Psoas muscle (tissue), 8 donors: ENCODE data around the gene GLT6D1. TPM values are rescaled to one million over a fixed set of nuclear protein-coding genes. Genes with fewer than 3 reads are reported as not detected.
A peak's percentile ranks its signal among the peaks of the same experiment; 100 is the strongest.

Experiments used
- ATAC-seq, 4 donors: fragments of 200-7000 bp; cut with Tn5 transposase; one replicate each; pipeline ENCODE4 v1.9.1; 2020; ENCODE audit warnings: moderate library complexity in 3 of 4, mild to moderate bottlenecking in 2 of 4
- DNase-seq, 2 donors: peaks; one replicate each; pipeline ENCODE4 v3.0.0-alpha.2; 2020
- H3K27ac ChIP-seq: fragments of 200-600 bp; one replicate; pipeline ENCODE4 v1.8.0; 2022
- H3K27me3 ChIP-seq, 3 donors: fragments of 200-600 bp in 1 of 3; one replicate each; pipeline versions ENCODE4 v1.6.1 to v1.8.0; 2013 to 2022; ENCODE audit warnings: low read length in 2 of 3, mild to moderate bottlenecking in 2 of 3, moderate library complexity in 1 of 3; ENCODE audit not compliant: insufficient read depth in 3 of 3
- H3K36me3 ChIP-seq, 2 donors: fragments of 200-600 bp in 1 of 2; one replicate each; pipeline versions ENCODE4 v1.6.1 to v1.8.0; 2013 to 2022; ENCODE audit warnings: low read depth in 1 of 2, mild to moderate bottlenecking in 1 of 2, moderate library complexity in 1 of 2; ENCODE audit not compliant: insufficient read depth in 1 of 2
- H3K4me1 ChIP-seq: fragments of 200-600 bp; one replicate; pipeline ENCODE4 v1.8.0; 2022
- H3K4me3 ChIP-seq: fragments of 200-600 bp; one replicate; pipeline ENCODE4 v1.8.0; 2022; ENCODE audit warnings: mild to moderate bottlenecking
- H3K9me3 ChIP-seq: fragments of 200-600 bp; one replicate; pipeline ENCODE4 v1.8.0; 2022
- WGBS, 3 donors: extraction: QIAGEN DNeasy Blood & Tissue Kit; methylation state at CpG; one replicate each; pipeline versions ENCODE4 v1.1.6 to v1.1.7; 2013; 5-methylcytosine and 5-hydroxymethylcytosine counted together
- intact Hi-C, 2 donors: fragments of 100-400 bp; cut with DNase I; formaldehyde crosslinking; loops; one replicate each; pipeline versions ENCODE4 v1.11.0 to v1.14.2; 2022
- polyA plus RNA-seq, 3 donors: library from polyadenylated mRNA; stranded (reverse); fragments of 200-250 nt; gene quantifications; one replicate each; pipeline ENCODE4 v1.2.3, GENCODE V29; 2013
- total RNA-seq, 4 donors: library from RNA; stranded (reverse); fragmentation: NEBNext Ultra II Directional in 2 of 4; extraction: Animal tissue kit (Norgen Biotek cat#: 25700) in 2 of 4; gene quantifications; one replicate each; pipeline versions ENCODE4 v1.2.1 to v1.2.4, GENCODE V29; 2021 to 2023
- TF ChIP-seq, protein P1 (sequence below): fragments of 200-600 bp; IDR thresholded peaks from one replicate; pipeline ENCODE4 v1.8.0; 2022; ENCODE audit warnings: antibody characterized with exemption
- donor health status: healthy with polysubstance abuse.
- donor health status: DM: no; HTN: no; CAD: no; lungs with moderate emphysema.
- donor health status: Bipolar disorder and iron deficiency.
- donor health status: healthy.
- donor health status: DM: yes; HTN: yes; CAD: no.
- donor health status: DM: no; HTN: no; CAD: no.
- donor health status: DM: no; HTN: no; CAD: no.
- donor health status: DM: yes; HTN: yes; CAD: no.

GLT6D1 gene
- total and polyA plus RNA-seq, 7 donors: not detected

DNA sequence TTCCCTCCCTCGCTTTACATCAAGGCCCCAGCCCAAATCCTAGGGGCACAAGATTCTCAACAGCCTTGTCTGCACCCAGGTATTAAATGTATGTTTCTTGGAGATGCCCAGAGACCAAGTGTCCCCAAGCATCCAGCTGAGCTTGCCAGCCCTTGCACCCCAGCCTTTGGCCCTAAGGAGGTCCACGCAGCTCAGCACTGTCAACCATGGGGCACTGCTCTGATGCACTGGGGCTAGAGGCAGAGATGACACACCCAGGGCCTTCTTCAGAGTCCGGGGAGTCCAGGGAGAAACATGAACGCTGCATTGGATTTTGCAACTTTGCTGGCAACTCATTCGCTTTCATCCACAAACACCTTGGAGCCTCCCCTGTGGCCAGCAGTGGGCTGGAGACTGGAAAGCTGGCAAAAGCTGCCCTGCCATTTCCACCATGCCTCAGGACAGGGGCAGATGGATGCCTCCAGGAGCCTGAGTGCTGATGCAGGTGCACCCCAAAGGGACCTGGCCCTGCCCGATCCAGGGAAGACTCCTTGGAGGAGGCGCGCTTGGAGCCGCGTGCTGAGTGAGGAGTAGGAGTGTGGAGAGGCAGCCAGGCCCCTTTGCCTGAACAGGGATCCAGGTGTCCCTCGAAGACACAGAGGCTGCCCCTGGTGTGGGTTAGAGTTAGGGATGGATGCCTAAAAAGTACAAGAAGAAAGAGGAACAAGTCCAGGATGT, 58.5 kb downstream of the GLT6D1 start:
- peak in 1 of 2 donors; percentile 34 for DNase-seq
- 84 to 87% (median 85%) methylated on average over 11 of the region's 11 CpGs for WGBS, 3 donors
- TF ChIP-seq, protein P1, sequence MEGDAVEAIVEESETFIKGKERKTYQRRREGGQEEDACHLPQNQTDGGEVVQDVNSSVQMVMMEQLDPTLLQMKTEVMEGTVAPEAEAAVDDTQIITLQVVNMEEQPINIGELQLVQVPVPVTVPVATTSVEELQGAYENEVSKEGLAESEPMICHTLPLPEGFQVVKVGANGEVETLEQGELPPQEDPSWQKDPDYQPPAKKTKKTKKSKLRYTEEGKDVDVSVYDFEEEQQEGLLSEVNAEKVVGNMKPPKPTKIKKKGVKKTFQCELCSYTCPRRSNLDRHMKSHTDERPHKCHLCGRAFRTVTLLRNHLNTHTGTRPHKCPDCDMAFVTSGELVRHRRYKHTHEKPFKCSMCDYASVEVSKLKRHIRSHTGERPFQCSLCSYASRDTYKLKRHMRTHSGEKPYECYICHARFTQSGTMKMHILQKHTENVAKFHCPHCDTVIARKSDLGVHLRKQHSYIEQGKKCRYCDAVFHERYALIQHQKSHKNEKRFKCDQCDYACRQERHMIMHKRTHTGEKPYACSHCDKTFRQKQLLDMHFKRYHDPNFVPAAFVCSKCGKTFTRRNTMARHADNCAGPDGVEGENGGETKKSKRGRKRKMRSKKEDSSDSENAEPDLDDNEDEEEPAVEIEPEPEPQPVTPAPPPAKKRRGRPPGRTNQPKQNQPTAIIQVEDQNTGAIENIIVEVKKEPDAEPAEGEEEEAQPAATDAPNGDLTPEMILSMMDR: no peak

GRCh38 chr9:135579889-135580660, 59.3 kb downstream of the GLT6D1 start:
- intact Hi-C loops: no loop called here
- DNase-seq (peak in 1 of 2 donors; percentile 3), ATAC-seq (no peak)
- TF ChIP-seq, protein P1: no peak
- no peak overlapping the region for H3K27ac ChIP-seq
- WGBS, 3 donors: 57 to 64% (median 59%) methylated on average over 10 of the region's 10 CpGs
- H3K36me3 ChIP-seq: no peaks in the 10 kb centered on the region
- no peaks in the 10 kb centered on the region for H3K9me3 ChIP-seq
- H3K27me3 ChIP-seq: peaks cover 0 to 35% (median 0%) of the 10 kb centered on the region in 3 donors
- H3K4me3 ChIP-seq: no peak overlapping the region
- no peaks in the 10 kb centered on the region for H3K4me1 ChIP-seq

More for the DNA sequence above, 58.5 kb downstream of the GLT6D1 start:
- H3K4me3 ChIP-seq: no peak overlapping the region
- no peak for ATAC-seq
- H3K9me3 ChIP-seq: no peaks in the 10 kb centered on the region
- intact Hi-C loops: no loop called here
- H3K27ac ChIP-seq: no peak overlapping the region
- H3K36me3 ChIP-seq: no peaks in the 10 kb centered on the region
- H3K27me3 ChIP-seq: peaks cover 0 to 39% (median 0%) of the 10 kb centered on the region in 3 donors
- H3K4me1 ChIP-seq: no peaks in the 10 kb centered on the region

GRCh38 chr9:135579356-135579755, 60.0 kb downstream of the GLT6D1 start:
- H3K9me3 ChIP-seq: no peaks in the 10 kb centered on the region
- DNase-seq: no peak
- peaks cover 0 to 34% (median 1%) of the 10 kb centered on the region in 3 donors for H3K27me3 ChIP-seq
- WGBS, 3 donors: 37 to 51% (median 38%) methylated on average over 2 of the region's 2 CpGs
- intact Hi-C loops: no loop called here
- ATAC-seq: no peak
- no peaks in the 10 kb centered on the region for H3K36me3 ChIP-seq
- TF ChIP-seq, protein P1: no peak
- H3K4me1 ChIP-seq: no peaks in the 10 kb centered on the region
- no peak overlapping the region for H3K4me3 ChIP-seq
- no peak overlapping the region for H3K27ac ChIP-seq

GRCh38 chr9:135577256-135577655, 62.1 kb downstream of the GLT6D1 start:
- H3K4me1 ChIP-seq: no peaks in the 10 kb centered on the region
- DNase-seq (peak in 1 of 2 donors; percentile 4), ATAC-seq (no peak)
- peaks cover 0 to 34% (median 2%) of the 10 kb centered on the region in 3 donors for H3K27me3 ChIP-seq
- no peaks in the 10 kb centered on the region for H3K36me3 ChIP-seq
- WGBS, 3 donors: 64 to 78% (median 75%) methylated on average over 10 of the region's 10 CpGs
- intact Hi-C loops: no loop called here
- TF ChIP-seq, protein P1: no peak
- no peak overlapping the region for H3K4me3 ChIP-seq
- no peaks in the 10 kb centered on the region for H3K9me3 ChIP-seq
- H3K27ac ChIP-seq: no peak overlapping the region
